Activated T-cell treated with anti-CD3 and anti-CD28 coated beads for 24 hours (primary cell): ENCODE measurements around the gene MEGF11.
A peak's percentile ranks its signal among the peaks of the same experiment; 100 is the strongest.
"Not testable (repeated sequence)": the region's sequence is repeated elsewhere in the genome, so short reads cannot be mapped to it uniquely, and the experiment has no call there.

Source experiments
- DNase-seq: peaks from one replicate; pipeline ENCODE4 v3.0.0-alpha.2; 2020; ENCODE audit warnings: low read depth

MEGF11 gene

GRCh38 chr15:66001717-66002426, 251.7 kb downstream of the MEGF11 start:
- no peak for DNase-seq

- no peak for DNase-seq
Measured at GRCh38 chr15:66001042-66001441, 252.5 kb downstream of the MEGF11 start.

- DNase-seq = no peak
Measured at GRCh38 chr15:65998486-65998885, 255.1 kb downstream of the MEGF11 start.

GRCh38 chr15:65996901-65997300, 256.6 kb downstream of the MEGF11 start:
- no peak for DNase-seq

- DNase-seq = no peak
Measured at GRCh38 chr15:65994832-65995231, 258.7 kb downstream of the MEGF11 start.

- DNase-seq = no peak
Measured at GRCh38 chr15:65993762-65994161, 259.8 kb downstream of the MEGF11 start.

GRCh38 chr15:65993236-65993635, 260.3 kb downstream of the MEGF11 start:
- DNase-seq = no peak

- no peak for DNase-seq
Measured at GRCh38 chr15:65991721-65992483, 261.6 kb downstream of the MEGF11 start.

GRCh38 chr15:65990298-65990981, 263.1 kb downstream of the MEGF11 start:
- no peak for DNase-seq

- no peak for DNase-seq
Measured at GRCh38 chr15:65987100-65987499, 266.4 kb downstream of the MEGF11 start.

GRCh38 chr15:65986416-65986815, 267.1 kb downstream of the MEGF11 start:
- no peak for DNase-seq

GRCh38 chr15:65985387-65985786, 268.2 kb downstream of the MEGF11 start:
- DNase-seq = no peak

- DNase-seq = no peak
Measured at GRCh38 chr15:65982627-65983322, 270.8 kb downstream of the MEGF11 start.

GRCh38 chr15:65981837-65982626, 271.5 kb downstream of the MEGF11 start:
- DNase-seq = peak; percentile 51

GRCh38 chr15:65980824-65981456, 272.6 kb downstream of the MEGF11 start:
- peak; percentile 6 for DNase-seq

- no peak for DNase-seq
Measured at GRCh38 chr15:65979837-65980236, 273.7 kb downstream of the MEGF11 start.

- no peak for DNase-seq
Measured at GRCh38 chr15:65979316-65979715, 274.2 kb downstream of the MEGF11 start.

GRCh38 chr15:65978110-65978509, 275.4 kb downstream of the MEGF11 start:
- no peak for DNase-seq

- DNase-seq = not testable (repeated sequence)
Measured at GRCh38 chr15:65976196-65976595, 277.4 kb downstream of the MEGF11 start.

- no peak for DNase-seq
Measured at GRCh38 chr15:65971741-65971995, 281.9 kb downstream of the MEGF11 start.
